Measurements from ENCODE around the gene DDX25.

DNA sequence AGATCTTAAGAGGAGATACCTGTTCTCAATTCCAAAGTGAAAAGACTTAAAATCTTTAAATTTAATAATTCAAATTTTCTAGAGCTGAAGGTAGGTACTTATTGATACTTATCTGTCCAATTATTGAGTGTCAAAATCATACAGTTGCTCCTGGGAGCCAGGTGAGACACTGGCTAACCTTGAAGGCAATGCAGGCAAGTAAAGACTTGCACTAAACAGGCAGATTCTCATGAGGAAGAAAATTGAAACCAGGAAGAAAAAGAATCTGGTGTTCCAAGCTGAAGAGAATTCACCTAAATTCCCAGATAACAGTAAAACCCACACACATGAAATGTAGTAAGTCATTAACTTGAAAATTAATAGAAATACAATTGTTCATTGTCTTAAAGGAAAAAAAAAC lies 71.8 kb downstream of the DDX25 start:
- TF ChIP-seq CTCF (IDR thresholded peaks at IDR 0.05) (no peak), POLR2A (IDR thresholded peaks at IDR 0.05) (no peak)
